ENCODE results near the gene NID2. TPM values are rescaled to one million over a fixed set of nuclear protein-coding genes. Genes with fewer than 3 reads are reported as not detected.
A peak's percentile ranks its signal among the peaks of the same experiment; 100 is the strongest.

The NID2 gene
- total RNA-seq, 1 experiment from 2014 or later: 6.6 TPM

GRCh38 chr14:52063052-52063462 is 5.8 kb downstream of the NID2 start:
- Histone ChIP-seq H2BK120ac (ENCODE audit: low read depth, low read length, poor library complexity, severe bottlenecking) (no peak overlapping the region), H4K91ac (ENCODE audit: insufficient read length, low read depth, low read length) (no peak overlapping the region), H3K79me1 (ENCODE audit: insufficient read depth, low read depth, low read length, poor library complexity, severe bottlenecking) (no peaks in the 10 kb centered on the region), H3K4me2 (ENCODE audit: insufficient read depth, insufficient read length, low read length) (no peak overlapping the region), H4K20me1 (ENCODE audit: control insufficient read depth, insufficient read depth, insufficient read length) (no peaks in the 10 kb centered on the region), H3K27me3 (ENCODE audit: insufficient read depth, low read length) (peaks cover 10% of the 10 kb centered on the region), H3K79me2 (ENCODE audit: insufficient read depth, low read length) (no peaks in the 10 kb centered on the region; the same call in 1 of the 2 replicates), H3K23ac (ENCODE audit: insufficient read length, low read depth, low read length) (no peak overlapping the region), H3K14ac (ENCODE audit: insufficient read depth, low read length) (no peak overlapping the region), H2AFZ (ENCODE audit: low read length) (no peak overlapping the region), H3K4ac (ENCODE audit: low read depth, low read length) (no peak overlapping the region), H3K4me1 (ENCODE audit: insufficient read depth, low read length) (no peaks in the 10 kb centered on the region), H3K27ac (ENCODE audit: insufficient read length, low read depth, low read length) (no peak overlapping the region), H3K18ac (ENCODE audit: insufficient read length, low read depth, low read length) (no peak overlapping the region), H3K23me2 (ENCODE audit: insufficient read length, low read depth, low read length, poor library complexity, severe bottlenecking) (peaks cover 7% of the 10 kb centered on the region), H2BK12ac (ENCODE audit: insufficient read length, low read depth, low read length) (no peak overlapping the region), H2BK15ac (ENCODE audit: low read depth, low read length) (no peak overlapping the region), H2BK20ac (ENCODE audit: low read depth, low read length, poor library complexity, severe bottlenecking) (no peak overlapping the region), H3T11ph (ENCODE audit: low read length) (no peak overlapping the region), H3K56ac (ENCODE audit: insufficient read length, low read depth, low read length) (no peak overlapping the region), H3K9ac (ENCODE audit: extremely low read depth, insufficient read length, low read length) (no peak overlapping the region), H2BK5ac (ENCODE audit: insufficient read length, low read length) (no peak overlapping the region), H4K8ac (replicated peaks; ENCODE audit: insufficient read length, low read depth, low read length) (no peak overlapping the region), H3K9me3 (ENCODE audit: control insufficient read depth, low read depth, low read length) (no peaks in the 10 kb centered on the region), H4K5ac (ENCODE audit: insufficient read length, low read depth, low read length) (no peak overlapping the region), H2AK5ac (ENCODE audit: insufficient read length, low read length) (no peak overlapping the region)
- H3K9me3 Mint-ChIP-seq: no peaks in the 10 kb centered on the region; a peak in 1 of 5 replicates
- H3K27ac Mint-ChIP-seq: peak overlapping the region in 1 of 3 experiments; percentile 56; a peak in 2 of 7 replicates
- no CpG with 5 or more reads among the region's 2 CpGs for WGBS (ENCODE audit: extremely low coverage, insufficient read length, low lambda C conversion rate)
- peaks cover 26% of the 10 kb centered on the region in 2 experiments for H3K4me1 Mint-ChIP-seq
- peaks cover 43% of the 10 kb centered on the region for H3K27me3 Mint-ChIP-seq (ENCODE audit: low read depth)
- DNase-seq: no peak
- TF ChIP-seq CTCF (conservative IDR thresholded peaks at IDR 0.05): no peak
- no peaks in the 10 kb centered on the region for H3K36me3 Mint-ChIP-seq (ENCODE audit: insufficient read depth in 1 of 3, low read depth in 3 of 3)
- no peak overlapping the region for H3K4me3 Mint-ChIP-seq

Measured in H9 (cell line).